SK-N-SH (cell line): ENCODE data around the gene TMEM221.

Experiments used
- CHD2 ChIP-seq: fragments of 150-350 bp; IDR thresholded peaks from 2 replicates; pipeline ENCODE4 v1.6.1; 2018; ENCODE audit warnings: low read length; ENCODE audit not compliant: partially characterized antibody
- CTCF ChIP-seq: fragments of 200-600 bp; sonication (generic); IDR thresholded peaks from 2 replicates; pipeline ENCODE4 v1.6.1; 2017; ENCODE audit warnings: antibody characterized with exemption, mild to moderate bottlenecking, moderate library complexity
- FOSL2 ChIP-seq: IDR thresholded peaks from 2 replicates; pipeline ENCODE4 v1.4.0; 2012; ENCODE audit warnings: low read depth, mild to moderate bottlenecking, moderate library complexity, borderline replicate concordance
- MAX ChIP-seq: IDR thresholded peaks from 2 replicates; pipeline ENCODE4 v1.4.0; 2012; ENCODE audit warnings: low read depth
- SMC3 ChIP-seq: IDR thresholded peaks from 2 replicates; pipeline ENCODE4 v1.6.1; 2012; ENCODE audit warnings: low read depth, low read length, improper control_type of control experiment
- TAF1 ChIP-seq: IDR thresholded peaks from 2 replicates; pipeline ENCODE4 v1.6.1; 2012; ENCODE audit warnings: low read depth, mild to moderate bottlenecking, low read length, moderate library complexity, borderline replicate concordance

GRCh38 chr19:17495639-17496296, 47.3 kb upstream of the TMEM221 start:
- no peak for TF ChIP-seq FOSL2
- TF ChIP-seq CTCF: no peak
- no peak for TF ChIP-seq CHD2
- no peak for TF ChIP-seq MAX
- TF ChIP-seq TAF1: no peak
- no peak for TF ChIP-seq SMC3
